Measurements from ENCODE around the gene CARF. TPM values are rescaled to one million over a fixed set of nuclear protein-coding genes. Genes with fewer than 3 reads are reported as not detected.
"Not testable (repeated sequence)": the region's sequence is repeated elsewhere in the genome, so short reads cannot be mapped to it uniquely, and the experiment has no call there.

The CARF gene
- 28.5 TPM for total RNA-seq
- 5.0 TPM for polyA plus RNA-seq

- WGBS = under 1% methylated on average over 39 of the region's 39 CpGs
These were observed at the start of gene CARF, which contains the start of gene WDR12 for GRCh38 chr2:202911512-202912341. Gene CARF (plus strand): TSS chr2:202912275. CDS start chr2:202941903, 29,628 bp downstream. Gene WDR12 (minus strand): TSS chr2:202911673. CDS start chr2:202911476, 197 bp downstream.

GRCh38 chr2:202870431-202871299 is 41.4 kb upstream of the CARF start:
- WGBS = 2% methylated on average over 37 of the region's 37 CpGs

More at GRCh38 chr2:202911512-202912341, at the start of gene CARF, which contains the start of gene WDR12:
- DNase-seq (ENCODE audit: extremely low spot score) = peak; percentile 94
- Histone ChIP-seq H3K4me3 (ENCODE audit: low read depth, low read length) (peak within 1 kb of the TSS; percentile 85), H3K4me1 (ENCODE audit: insufficient read depth) (no peaks in the 10 kb centered on the region), H3K27ac (ENCODE audit: low read depth) (peak within 1 kb of the TSS; percentile 59), H3K36me3 (ENCODE audit: insufficient read depth) (no peaks in the 10 kb centered on the region)

GRCh38 chr2:202871300-202872141 is 40.6 kb upstream of the CARF start, which contains the start of gene ICA1L:
Gene ICA1L (minus strand): TSS chr2:202871766. CDS start chr2:202829009, 42,757 bp downstream.
- DNase-seq (ENCODE audit: extremely low spot score) = peak; percentile 28
- peak within 1 kb of the TSS; percentile 87 for H3K4me3 ChIP-seq (ENCODE audit: low read depth, low read length)
- under 1% methylated on average over 93 of the region's 93 CpGs for WGBS
- H3K4me1 ChIP-seq (ENCODE audit: insufficient read depth) = peaks cover 1% of the 10 kb centered on the region
- no peaks in the 10 kb centered on the region for H3K36me3 ChIP-seq (ENCODE audit: insufficient read depth)
- H3K27ac ChIP-seq (ENCODE audit: low read depth) = peak within 1 kb of the TSS; percentile 83

More at GRCh38 chr2:202870431-202871299, 41.4 kb upstream of the CARF start:
- H3K4me3 ChIP-seq (ENCODE audit: low read depth, low read length) = peak overlapping the region; percentile 87
- peak; percentile 36 for DNase-seq (ENCODE audit: extremely low spot score)
- peak overlapping the region; percentile 83 for H3K27ac ChIP-seq (ENCODE audit: low read depth)
- H3K4me1 ChIP-seq (ENCODE audit: insufficient read depth) = peaks cover 1% of the 10 kb centered on the region
- H3K36me3 ChIP-seq (ENCODE audit: insufficient read depth) = no peaks in the 10 kb centered on the region

GRCh38 chr2:202877699-202878098 is 34.4 kb upstream of the CARF start:
- Histone ChIP-seq H3K36me3 (ENCODE audit: insufficient read depth) (peaks cover 6% of the 10 kb centered on the region), H3K4me1 (ENCODE audit: insufficient read depth) (no peaks in the 10 kb centered on the region), H3K27ac (ENCODE audit: low read depth) (no peak overlapping the region), H3K4me3 (ENCODE audit: low read depth, low read length) (no peak overlapping the region)
- WGBS = 97% methylated on average over 2 of the region's 2 CpGs
- DNase-seq (ENCODE audit: extremely low spot score) = no peak

GRCh38 chr2:202881570-202881969 is 30.5 kb upstream of the CARF start:
- DNase-seq (ENCODE audit: extremely low spot score) = no peak
- no peak overlapping the region for H3K27ac ChIP-seq (ENCODE audit: low read depth)
- H3K4me3 ChIP-seq (ENCODE audit: low read depth, low read length) = no peak overlapping the region
- peaks cover 6% of the 10 kb centered on the region for H3K36me3 ChIP-seq (ENCODE audit: insufficient read depth)
- H3K4me1 ChIP-seq (ENCODE audit: insufficient read depth) = no peaks in the 10 kb centered on the region
- 92% methylated on average over 4 of the region's 4 CpGs for WGBS

- H3K4me1 ChIP-seq (ENCODE audit: insufficient read depth) = no peaks in the 10 kb centered on the region
- WGBS = 84% methylated on average over 5 of the region's 5 CpGs
- no peak overlapping the region for H3K27ac ChIP-seq (ENCODE audit: low read depth)
- H3K36me3 ChIP-seq (ENCODE audit: insufficient read depth) = peaks cover 6% of the 10 kb centered on the region
- no peak overlapping the region for H3K4me3 ChIP-seq (ENCODE audit: low read depth, low read length)
- DNase-seq (ENCODE audit: extremely low spot score) = no peak
These were observed 27.9 kb upstream of the CARF start for GRCh38 chr2:202883987-202884675.

GRCh38 chr2:202885190-202885589 is 26.9 kb upstream of the CARF start:
- Histone ChIP-seq H3K4me3 (ENCODE audit: low read depth, low read length) (no peak overlapping the region), H3K4me1 (ENCODE audit: insufficient read depth) (no peaks in the 10 kb centered on the region), H3K27ac (ENCODE audit: low read depth) (no peak overlapping the region), H3K36me3 (ENCODE audit: insufficient read depth) (peaks cover 3% of the 10 kb centered on the region)
- no peak for DNase-seq (ENCODE audit: extremely low spot score)
- 94% methylated on average over 7 of the region's 7 CpGs for WGBS

GRCh38 chr2:202905507-202905906 is 6.6 kb upstream of the CARF start:
- not testable (repeated sequence) for H3K36me3 ChIP-seq (ENCODE audit: insufficient read depth); H3K4me3 ChIP-seq (ENCODE audit: low read depth, low read length); DNase-seq (ENCODE audit: extremely low spot score); H3K4me1 ChIP-seq (ENCODE audit: insufficient read depth); H3K27ac ChIP-seq (ENCODE audit: low read depth)

- WGBS = 84% methylated on average over 5 of the region's 5 CpGs
- no peaks in the 10 kb centered on the region for H3K4me1 ChIP-seq (ENCODE audit: insufficient read depth)
- DNase-seq (ENCODE audit: extremely low spot score) = no peak
- H3K27ac ChIP-seq (ENCODE audit: low read depth) = no peak overlapping the region
- H3K36me3 ChIP-seq (ENCODE audit: insufficient read depth) = no peaks in the 10 kb centered on the region
- no peak overlapping the region for H3K4me3 ChIP-seq (ENCODE audit: low read depth, low read length)
These were observed 3.9 kb upstream of the CARF start for GRCh38 chr2:202908186-202908585.

GRCh38 chr2:202909394-202910192 is 2.5 kb upstream of the CARF start:
- DNase-seq (ENCODE audit: extremely low spot score) = no peak
- Histone ChIP-seq H3K36me3 (ENCODE audit: insufficient read depth) (no peaks in the 10 kb centered on the region), H3K27ac (ENCODE audit: low read depth) (no peak overlapping the region), H3K4me3 (ENCODE audit: low read depth, low read length) (no peak overlapping the region), H3K4me1 (ENCODE audit: insufficient read depth) (no peaks in the 10 kb centered on the region)
- 94% methylated on average over 6 of the region's 6 CpGs for WGBS

- not testable (repeated sequence) for H3K4me3 ChIP-seq (ENCODE audit: low read depth, low read length); H3K4me1 ChIP-seq (ENCODE audit: insufficient read depth); DNase-seq (ENCODE audit: extremely low spot score); H3K36me3 ChIP-seq (ENCODE audit: insufficient read depth); H3K27ac ChIP-seq (ENCODE audit: low read depth)
- WGBS = 89% methylated on average over 5 of the region's 5 CpGs
These were observed 1.8 kb upstream of the CARF start for GRCh38 chr2:202910250-202910649.

GRCh38 chr2:202910698-202911097 is 1.4 kb upstream of the CARF start:
- 10% methylated on average over 3 of the region's 3 CpGs for WGBS
- Histone ChIP-seq H3K4me1 (ENCODE audit: insufficient read depth) (no peaks in the 10 kb centered on the region), H3K27ac (ENCODE audit: low read depth) (no peak overlapping the region), H3K4me3 (ENCODE audit: low read depth, low read length) (peak overlapping the region; percentile 85), H3K36me3 (ENCODE audit: insufficient read depth) (no peaks in the 10 kb centered on the region)
- no peak for DNase-seq (ENCODE audit: extremely low spot score)

Data from urinary bladder (tissue), 4 donors.